PC-9 (cell line): ENCODE data around the gene MYO5C. TPM values are rescaled to one million over a fixed set of nuclear protein-coding genes. Genes with fewer than 3 reads are reported as not detected.

Experiments
- BruUV-seq: library from RNA; stranded (reverse); fragments of 400-500 nt; replicated peaks from 2 replicates; lab custom pipeline; 2021; lab: Mats Ljungman, UMichigan
- CTCF ChIA-PET: fragments of 300-600 bp; sonication (Branson Sonifier 250); formaldehyde crosslinking; loops from one replicate; lab custom pipeline; 2022; ENCODE audit warnings: antibody characterized with exemption; lab: Charles Lee
- POLR2A ChIA-PET: fragments of 300-600 bp; sonication (Branson Sonifier 250); formaldehyde crosslinking; loops from one replicate; lab custom pipeline; 2022; ENCODE audit warnings: antibody characterized with exemption; ENCODE audit not compliant: unreplicated experiment; lab: Charles Lee
- DNase-seq, 2 experiments: peaks; one replicate each; pipeline versions ENCODE4 v3.0.0 to v3.0.0-alpha.2; 2015 to 2022; ENCODE audit warnings: mixed read lengths in 1 of 2
- H2AFZ ChIP-seq: fragments of 200-600 bp; sonication (generic); 2 replicates; pipeline ENCODE4 v1.8.1; 2017; ENCODE audit warnings: antibody characterized with exemption
- H3F3A ChIP-seq: fragments of 200-600 bp; sonication (generic); 2 replicates; pipeline ENCODE4 v1.8.1; 2017; ENCODE audit warnings: antibody characterized with exemption, mild to moderate bottlenecking, low read depth; ENCODE audit not compliant: insufficient read depth
- H3K27ac ChIP-seq: fragments of 200-600 bp; sonication (generic); 2 replicates; pipeline ENCODE4 v1.6.1; 2016; ENCODE audit warnings: mixed run types
- H3K27me3 ChIP-seq: fragments of 200-600 bp; sonication (generic); 2 replicates; pipeline ENCODE4 v1.6.1; 2016; ENCODE audit warnings: low read depth, mixed run types; ENCODE audit not compliant: insufficient read depth
- H3K36me3 ChIP-seq: fragments of 200-600 bp; sonication (generic); 2 replicates; pipeline ENCODE4 v1.6.1; 2016; ENCODE audit warnings: low read depth, mixed run types
- H3K4me1 ChIP-seq: fragments of 200-600 bp; sonication (generic); replicated peaks from 2 replicates; pipeline ENCODE4 v1.6.1; 2016; ENCODE audit warnings: mixed run types; ENCODE audit not compliant: insufficient read depth
- H3K4me2 ChIP-seq: fragments of 200-600 bp; sonication (generic); 2 replicates; pipeline ENCODE4 v1.6.1; 2017; ENCODE audit warnings: mixed run types
- H3K4me3 ChIP-seq: fragments of 200-600 bp; sonication (generic); 2 replicates; pipeline ENCODE4 v1.6.1; 2016; ENCODE audit warnings: mixed run types
- H3K79me2 ChIP-seq: fragments of 200-600 bp; sonication (generic); 2 replicates; pipeline ENCODE4 v1.6.1; 2017; ENCODE audit warnings: low read depth, mixed run types
- H3K9me2 ChIP-seq: fragments of 200-600 bp; sonication (generic); 2 replicates; pipeline ENCODE4 v1.8.1; 2017; ENCODE audit warnings: mild to moderate bottlenecking; ENCODE audit not compliant: insufficient read depth
- H3K9me3 ChIP-seq: fragments of 200-600 bp; sonication (generic); 2 replicates; pipeline ENCODE4 v1.8.1; 2016; ENCODE audit warnings: low read depth; ENCODE audit not compliant: insufficient read depth
- H4K20me1 ChIP-seq: fragments of 200-600 bp; sonication (generic); 2 replicates; pipeline ENCODE4 v1.8.1; 2017; ENCODE audit not compliant: insufficient read depth
- CTCF ChIP-seq: fragments of 200-600 bp; sonication (generic); conservative IDR thresholded peaks from 2 replicates; pipeline ENCODE4 v1.6.1; 2017; ENCODE audit warnings: mixed run types, antibody characterized with exemption, mild to moderate bottlenecking, moderate library complexity
- EZH2 ChIP-seq: fragments of 200-600 bp; sonication (generic); IDR thresholded peaks from 2 replicates; pipeline ENCODE4 v1.8.0; 2017; ENCODE audit warnings: antibody characterized with exemption, low read depth
- intact Hi-C: fragments of 100-400 bp; cut with micrococcal nuclease; formaldehyde crosslinking; loops from one replicate; pipeline ENCODE4 v1.10.0; 2022; ENCODE audit not compliant: unreplicated experiment
- total RNA-seq: library from RNA; stranded (reverse); gene quantifications from 2 replicates; pipeline ENCODE4 v1.2.3, GENCODE V29; 2021

Gene MYO5C
- total RNA-seq, 1 experiment from 2014 or later, result 41.1 TPM

GRCh38 chr15:52150043-52150825 is 145.4 kb downstream of the MYO5C start:
- ChIA-PET POLR2A (no interaction called here), CTCF (no interaction called here)

DNA sequence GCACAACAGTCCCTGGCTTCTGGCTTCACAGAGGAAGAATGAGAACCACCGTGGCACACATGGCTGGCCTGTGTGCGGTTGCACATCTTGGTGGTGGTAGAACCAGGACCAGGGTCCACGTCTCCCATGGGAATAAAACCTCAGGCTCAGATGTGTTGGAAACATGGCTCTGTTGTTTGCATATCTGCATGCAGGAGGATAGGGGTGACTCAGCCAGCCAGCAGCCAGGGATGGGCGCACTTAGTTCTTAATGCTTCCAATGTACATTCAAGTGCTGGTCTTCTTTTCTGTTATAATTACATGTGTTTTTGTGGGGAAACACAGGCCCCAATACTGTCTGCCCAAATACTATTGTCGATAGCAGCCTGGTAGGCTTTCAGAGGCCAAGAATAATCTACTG is 147.2 kb downstream of the MYO5C start:
- no peak overlapping the region for H3K27ac ChIP-seq
- ChIA-PET POLR2A (no interaction called here), CTCF (no interaction called here)
- H3K4me3 ChIP-seq, result no peak overlapping the region
- H2AFZ ChIP-seq, result no peak overlapping the region
- no peaks in the 10 kb centered on the region for H3K9me2 ChIP-seq
- TF ChIP-seq CTCF, result no peak
- no peak for TF ChIP-seq EZH2
- no peaks in the 10 kb centered on the region for H3K79me2 ChIP-seq
- intact Hi-C loops, result no loop called here
- H3K27me3 ChIP-seq, result no peaks in the 10 kb centered on the region
- no peaks in the 10 kb centered on the region for H3K4me1 ChIP-seq
- H3K4me2 ChIP-seq, result no peak overlapping the region
- no peaks in the 10 kb centered on the region for H4K20me1 ChIP-seq
- no peaks in the 10 kb centered on the region for H3K36me3 ChIP-seq
- no peaks in the 10 kb centered on the region for H3K9me3 ChIP-seq
- BruUV-seq, result no TSS peak
- DNase-seq, result no peak
- H3F3A ChIP-seq, result no peaks in the 10 kb centered on the region

More at GRCh38 chr15:52150043-52150825, 145.4 kb downstream of the MYO5C start:
- Histone ChIP-seq H4K20me1 (no peaks in the 10 kb centered on the region), H3K27me3 (no peaks in the 10 kb centered on the region), H3K4me2 (no peak overlapping the region), H3K9me2 (no peaks in the 10 kb centered on the region), H3F3A (no peaks in the 10 kb centered on the region), H2AFZ (no peak overlapping the region), H3K4me3 (no peak overlapping the region), H3K4me1 (no peaks in the 10 kb centered on the region), H3K27ac (no peak overlapping the region), H3K9me3 (no peaks in the 10 kb centered on the region), H3K79me2 (no peaks in the 10 kb centered on the region), H3K36me3 (no peaks in the 10 kb centered on the region)
- no peak for DNase-seq
- intact Hi-C loops, result no loop called here
- TF ChIP-seq EZH2, result no peak
- TF ChIP-seq CTCF, result no peak
- no TSS peak for BruUV-seq

- Histone ChIP-seq H3K9me3 (no peaks in the 10 kb centered on the region), H3K9me2 (no peaks in the 10 kb centered on the region), H3K27ac (no peak overlapping the region), H3K4me3 (no peak overlapping the region), H3K4me1 (no peaks in the 10 kb centered on the region), H3K36me3 (no peaks in the 10 kb centered on the region), H3K79me2 (no peaks in the 10 kb centered on the region), H2AFZ (no peak overlapping the region), H3K4me2 (no peak overlapping the region), H3K27me3 (no peaks in the 10 kb centered on the region), H3F3A (no peaks in the 10 kb centered on the region), H4K20me1 (no peaks in the 10 kb centered on the region)
- intact Hi-C loops, result no loop called here
- TF ChIP-seq EZH2, result no peak
- TF ChIP-seq CTCF, result no peak
- POLR2A ChIA-PET, result no interaction called here
- CTCF ChIA-PET, result interaction anchor here (0.6 kb wide), 1 partner anchor 258 kb away, joined by 3 read pairs; no protein-coding TSS in a partner anchor
- DNase-seq, result no peak
- no TSS peak for BruUV-seq
Measured at GRCh38 chr15:52146776-52147175, 148.8 kb downstream of the MYO5C start.
